Tibial nerve (tissue), 4 donors: ENCODE measurements around the gene PKD2L2. TPM values are rescaled to one million over a fixed set of nuclear protein-coding genes. Genes with fewer than 3 reads are reported as not detected.

Experiments
- DNase-seq, 2 donors: peaks; one replicate each; pipeline ENCODE4 v3.0.0-alpha.2; 2019; ENCODE audit warnings: low spot score in 2 of 2
- H3K27ac ChIP-seq, 4 donors: fragments of 200-600 bp; sonication (generic) in 3 of 4; one replicate each; pipeline ENCODE4 v1.5.1; 2017 to 2019; ENCODE audit warnings: mild to moderate bottlenecking in 1 of 4
- H3K27me3 ChIP-seq, 2 donors: fragments of 200-600 bp; sonication (generic) in 1 of 2; one replicate each; pipeline versions ENCODE4 v1.5.1 to v1.6.0; 2017 to 2019
- H3K36me3 ChIP-seq, 3 donors: fragments of 200-600 bp; sonication (generic); one replicate each; pipeline ENCODE4 v1.5.1; 2018 to 2019
- H3K4me1 ChIP-seq, 4 donors: fragments of 200-600 bp; sonication (generic) in 3 of 4; one replicate each; pipeline ENCODE4 v1.5.1; 2017 to 2019
- H3K4me3 ChIP-seq, 4 donors: fragments of 200-600 bp; sonication (generic) in 3 of 4; one replicate each; pipeline ENCODE4 v1.5.1; 2017 to 2019; ENCODE audit warnings: mild to moderate bottlenecking in 1 of 4, moderate library complexity in 1 of 4
- H3K9me3 ChIP-seq, 4 donors: fragments of 200-600 bp; sonication (generic) in 3 of 4; one replicate each; pipeline ENCODE4 v1.5.1; 2017 to 2019
- CTCF ChIP-seq, 5 experiments: fragments of 200-600 bp in 3 of 5; fragments of 450-650 bp in 2 of 5; sonication (generic) in 3 of 5; IDR thresholded peaks; one replicate each; pipeline ENCODE4 v1.5.1; 2016 to 2019; ENCODE audit warnings: antibody characterized with exemption in 5 of 5, mild to moderate bottlenecking in 3 of 5, moderate library complexity in 2 of 5
- EP300 ChIP-seq, 2 donors: sonication (generic); formaldehyde crosslinking; IDR thresholded peaks; one replicate each; pipeline ENCODE4 v1.6.1; 2017; ENCODE audit warnings: antibody characterized with exemption in 2 of 2, mild to moderate bottlenecking in 1 of 2
- POLR2A ChIP-seq, 2 donors: fragments of 450-650 bp; IDR thresholded peaks; one replicate each; pipeline ENCODE4 v1.6.1; 2017; ENCODE audit warnings: antibody characterized with exemption in 2 of 2, mild to moderate bottlenecking in 2 of 2, moderate library complexity in 2 of 2
- WGBS, 2 donors: methylation state at CpG; one replicate each; pipeline ENCODE4 v1.1.5; 2018; 5-methylcytosine and 5-hydroxymethylcytosine counted together
- total RNA-seq, 4 donors: library from RNA; depleted of rRNA; stranded (reverse); fragments of >200 nt; gene quantifications; one replicate each; pipeline ENCODE4 v1.1.0, GENCODE V29; 2016

PKD2L2 gene
- total RNA-seq, 4 donors from 2014 or later, result not detected

GRCh38 chr5:137901011-137901817 is 12.0 kb downstream of the PKD2L2 start:
- Histone ChIP-seq H3K27me3 (no peaks in the 10 kb centered on the region), H3K9me3 (no peaks in the 10 kb centered on the region), H3K27ac (peak overlapping the region in 3 of 4 donors; percentile 29 to 67 (median 59)), H3K4me1 (peaks cover 0 to 4% (median 0%) of the 10 kb centered on the region in 4 donors), H3K4me3 (peak overlapping the region in 1 of 4 donors; percentile 1), H3K36me3 (no peaks in the 10 kb centered on the region)
- 48 to 56% methylated on average over 5 of the region's 5 CpGs for WGBS, 2 donors
- TF ChIP-seq POLR2A (IDR thresholded peaks at IDR 0.05) (no peak), EP300 (IDR thresholded peaks at IDR 0.05) (no peak), CTCF (IDR thresholded peaks at IDR 0.05) (no peak)
- DNase-seq, result no peak

- no peak for TF ChIP-seq EP300 (IDR thresholded peaks at IDR 0.05)
- TF ChIP-seq CTCF (IDR thresholded peaks at IDR 0.05), result no peak
- no peak for TF ChIP-seq POLR2A (IDR thresholded peaks at IDR 0.05)
- Histone ChIP-seq H3K4me3 (no peak overlapping the region), H3K27ac (peak overlapping the region in 1 of 4 donors; percentile 67), H3K4me1 (peaks cover 0 to 4% (median 0%) of the 10 kb centered on the region in 4 donors), H3K36me3 (no peaks in the 10 kb centered on the region), H3K9me3 (no peaks in the 10 kb centered on the region), H3K27me3 (no peaks in the 10 kb centered on the region)
- no peak for DNase-seq
- 96 to 98% methylated on average over 1 of the region's 1 CpG for WGBS, 2 donors
Measured at GRCh38 chr5:137902408-137903133, 13.3 kb downstream of the PKD2L2 start.

- no peak for DNase-seq
Measured at GRCh38 chr5:137914758-137915157, 25.5 kb downstream of the PKD2L2 start.

GRCh38 chr5:137916923-137917322 is 27.7 kb downstream of the PKD2L2 start:
- no peak overlapping the region for H3K4me3 ChIP-seq
- no peaks in the 10 kb centered on the region for H3K27me3 ChIP-seq
- no peaks in the 10 kb centered on the region for H3K4me1 ChIP-seq
- peaks cover 0 to 16% (median 0%) of the 10 kb centered on the region in 4 donors for H3K9me3 ChIP-seq
- DNase-seq, result no peak
- TF ChIP-seq CTCF (IDR thresholded peaks at IDR 0.05) (no peak), EP300 (IDR thresholded peaks at IDR 0.05) (no peak), POLR2A (IDR thresholded peaks at IDR 0.05) (no peak)
- H3K27ac ChIP-seq, result no peak overlapping the region
- no peaks in the 10 kb centered on the region for H3K36me3 ChIP-seq
- WGBS, 2 donors, result 94 to 100% methylated on average over 1 of the region's 1 CpG

More at GRCh38 chr5:137914758-137915157, 25.5 kb downstream of the PKD2L2 start:
- Histone ChIP-seq H3K9me3 (peaks cover 0 to 22% (median 0%) of the 10 kb centered on the region in 4 donors), H3K27me3 (no peaks in the 10 kb centered on the region), H3K36me3 (no peaks in the 10 kb centered on the region), H3K4me1 (no peaks in the 10 kb centered on the region), H3K4me3 (no peak overlapping the region), H3K27ac (no peak overlapping the region)
- TF ChIP-seq POLR2A (IDR thresholded peaks at IDR 0.05) (no peak), EP300 (IDR thresholded peaks at IDR 0.05) (no peak), CTCF (IDR thresholded peaks at IDR 0.05) (no peak)
- 93 to 95% methylated on average over 2 of the region's 2 CpGs for WGBS, 2 donors

GRCh38 chr5:137921931-137922330 is 32.7 kb downstream of the PKD2L2 start:
- H3K27me3 ChIP-seq, result no peaks in the 10 kb centered on the region
- no peaks in the 10 kb centered on the region for H3K9me3 ChIP-seq
- H3K4me1 ChIP-seq, result no peaks in the 10 kb centered on the region
- no peak overlapping the region for H3K27ac ChIP-seq
- peaks cover 0 to 3% (median 0%) of the 10 kb centered on the region in 3 donors for H3K36me3 ChIP-seq
- TF ChIP-seq EP300 (IDR thresholded peaks at IDR 0.05) (no peak), POLR2A (IDR thresholded peaks at IDR 0.05) (no peak), CTCF (IDR thresholded peaks at IDR 0.05) (no peak)
- H3K4me3 ChIP-seq, result no peak overlapping the region
- 39 to 54% methylated on average over 3 of the region's 3 CpGs for WGBS, 2 donors
- DNase-seq, result no peak
